Measurements from ENCODE around the gene SYCP2L. TPM values are rescaled to one million over a fixed set of nuclear protein-coding genes. Genes with fewer than 3 reads are reported as not detected.

Gene SYCP2L
- total and polyA plus RNA-seq, 2 of the 4 experiments (the other 2 are of a cell fraction): 0.05 TPM; not detected in 1

GRCh38 chr6:10995114-10995707 is 108.4 kb downstream of the SYCP2L start:
- H3K4me1 ChIP-seq (ENCODE audit: control insufficient read depth, insufficient read depth, low read length): no peaks in the 10 kb centered on the region; the same call in 1 of the 2 replicates
- no peaks in the 10 kb centered on the region for H3K79me1 ChIP-seq (ENCODE audit: low read depth in 1 of 2, low read length in 2 of 2)
- H3K18ac ChIP-seq (ENCODE audit: low read depth, low read length): no peak overlapping the region
- no peak overlapping the region for H2BK20ac ChIP-seq (ENCODE audit: low read depth, low read length)
- WGBS, 2 experiments (ENCODE audit: extremely low coverage in 2 of 2, insufficient read length in 1 of 2): 80% methylated on average over 2 of the region's 4 CpGs; no CpG with 5 or more reads in 1 of the 2 experiments
- H2AFZ ChIP-seq (replicated peaks; ENCODE audit: low read length, poor library complexity): no peak overlapping the region
- H3K14ac ChIP-seq (replicated peaks; ENCODE audit: low read depth, low read length): no peak overlapping the region
- no peaks in the 10 kb centered on the region for H4K20me1 ChIP-seq (ENCODE audit: insufficient read depth, low read length)
- ChIA-PET CTCF (interaction anchor here (0.6 kb wide), 1 partner anchor 64 kb away, joined by 5 read pairs; no protein-coding TSS in a partner anchor), POLR2A (ENCODE audit: unreplicated experiment) (no interaction called here)
- no peak overlapping the region for H3K56ac ChIP-seq (ENCODE audit: extremely low read depth, insufficient read depth, low read length)
- TF ChIP-seq RCOR1 (IDR thresholded peaks at IDR 0.05; ENCODE audit: insufficient replicate concordance, low read length): no peak
- no peak for TF ChIP-seq MAFK (IDR thresholded peaks at IDR 0.05; ENCODE audit: low read depth, low read length)
- no peak for TF ChIP-seq POLR2A (IDR thresholded peaks at IDR 0.05; ENCODE audit: low read depth, low read length)
- no peak for TF ChIP-seq FOS (IDR thresholded peaks at IDR 0.05; ENCODE audit: low read depth, low read length)
- no peak for TF ChIP-seq MXI1 (IDR thresholded peaks at IDR 0.05; ENCODE audit: borderline replicate concordance, low read depth, low read length)
- no peak for TF ChIP-seq CHD1 (IDR thresholded peaks at IDR 0.05; ENCODE audit: low read depth, low read length)
- no peak for TF ChIP-seq SMC3 (IDR thresholded peaks at IDR 0.05; ENCODE audit: low read depth, low read length)
- no peak for TF ChIP-seq MAZ (IDR thresholded peaks at IDR 0.05; ENCODE audit: borderline replicate concordance, low read depth, low read length)
- TF ChIP-seq CTCF (conservative IDR thresholded peaks at IDR 0.05; ENCODE audit: low read depth, low read length): no peak
- no peak for TF ChIP-seq NFE2L2 (IDR thresholded peaks at IDR 0.05; ENCODE audit: low read depth, low read length)
- TF ChIP-seq ELK1 (IDR thresholded peaks at IDR 0.05; ENCODE audit: borderline replicate concordance, low read depth, low read length): no peak
- TF ChIP-seq BHLHE40 (IDR thresholded peaks at IDR 0.05; ENCODE audit: low read depth, low read length): no peak
- no peak for TF ChIP-seq RFX5 (IDR thresholded peaks at IDR 0.05; ENCODE audit: low read depth, low read length)
- no peak for TF ChIP-seq RAD21 (IDR thresholded peaks at IDR 0.05; ENCODE audit: low read length)
- no peak for TF ChIP-seq CEBPB (IDR thresholded peaks at IDR 0.05; ENCODE audit: low read depth, low read length)
- no peak overlapping the region for H2BK120ac ChIP-seq (ENCODE audit: low read depth, low read length)
- no peak overlapping the region for H4K91ac ChIP-seq (ENCODE audit: insufficient read depth, low read depth, low read length)
- H3K27me3 ChIP-seq (ENCODE audit: control insufficient read depth, insufficient read depth, low read length): no peaks in the 10 kb centered on the region
- no peak overlapping the region for H4K5ac ChIP-seq (ENCODE audit: low read depth, low read length)
- no peak overlapping the region for H3K4ac ChIP-seq (ENCODE audit: low read depth, low read length)
- DNase-seq (no peak), ATAC-seq (ENCODE audit: low read depth) (no peak)
- intact Hi-C loops (cut with micrococcal nuclease) (no loop called here), in situ Hi-C loops (cut with MboI; ENCODE audit: low sequenced_read_pairs) (no loop called here), dilution Hi-C loops (cut with HindIII; ENCODE audit: low sequenced_read_pairs, unreplicated experiment) (no loop called here)
- H2BK15ac ChIP-seq (ENCODE audit: low read depth, low read length): no peak overlapping the region
- no peaks in the 10 kb centered on the region for H3K36me3 ChIP-seq (ENCODE audit: control insufficient read depth, insufficient read depth, low read length)
- no peak overlapping the region for H3K9ac ChIP-seq (ENCODE audit: low read depth, low read length)
- no peak overlapping the region for H3K4me2 ChIP-seq (ENCODE audit: low read depth, low read length)
- no peak overlapping the region for H2AK5ac ChIP-seq (ENCODE audit: low read depth, low read length)
- no TSS peak for BruUV-seq (replicated peaks)
- no peak overlapping the region for H3K4me3 ChIP-seq (ENCODE audit: insufficient read depth, low read depth, low read length)
- no peak overlapping the region for H2BK5ac ChIP-seq (ENCODE audit: low read depth, low read length, poor library complexity, severe bottlenecking)
- no peak overlapping the region for H3K23ac ChIP-seq (ENCODE audit: low read depth, low read length)
- no peaks in the 10 kb centered on the region for H3K9me3 ChIP-seq (ENCODE audit: control insufficient read depth, insufficient read depth, low read length)
- no peak overlapping the region for H4K8ac ChIP-seq (ENCODE audit: low read depth in 2 of 2, low read length in 2 of 2)
- no peak overlapping the region for H2AK9ac ChIP-seq (replicated peaks; ENCODE audit: low read depth, low read length, poor library complexity)
- peaks cover 6% of the 10 kb centered on the region for H3K9me1 ChIP-seq (ENCODE audit: insufficient read depth, low read length)
- no peak overlapping the region for H3K27ac ChIP-seq (ENCODE audit: insufficient read depth, low read length)

Data from IMR-90 (cell line).